Mesenchymal stem cell (in vitro differentiated cells and primary cell): ENCODE results near the gene SMIM32.

Experiments
- DNase-seq: peaks from one replicate; pipeline ENCODE4 v3.0.0-alpha.2; 2013
- H2AFZ ChIP-seq: one replicate; pipeline ENCODE4 v1.6.1; 2013; ENCODE audit warnings: low read depth, mild to moderate bottlenecking, control low read depth, inconsistent platforms, low read length, moderate library complexity
- H2AK5ac ChIP-seq: 2 replicates; pipeline ENCODE4 v1.6.1; 2013; ENCODE audit warnings: low read length, moderate library complexity, mild to moderate bottlenecking, inconsistent platforms; ENCODE audit not compliant: severe bottlenecking
- H2BK120ac ChIP-seq: one replicate; pipeline ENCODE4 v1.6.1; 2013; ENCODE audit warnings: low read depth, mild to moderate bottlenecking, inconsistent platforms, low read length, moderate library complexity
- H2BK12ac ChIP-seq, 2 experiments: one replicate each; pipeline ENCODE4 v1.6.1; 2013; ENCODE audit warnings: inconsistent platforms in 2 of 2, low read length in 2 of 2, mild to moderate bottlenecking in 2 of 2, moderate library complexity in 2 of 2, control low read depth in 1 of 2
- H2BK15ac ChIP-seq: one replicate; pipeline ENCODE4 v1.6.1; 2013; ENCODE audit warnings: mild to moderate bottlenecking, low read depth, inconsistent platforms; ENCODE audit not compliant: poor library complexity, severe bottlenecking
- H2BK5ac ChIP-seq: 2 replicates; pipeline ENCODE4 v1.6.1; 2013; ENCODE audit warnings: low read depth, mild to moderate bottlenecking, low read length, control low read depth, inconsistent platforms; ENCODE audit not compliant: poor library complexity, severe bottlenecking
- H3K14ac ChIP-seq, 2 experiments: one replicate each; pipeline ENCODE4 v1.6.1; 2013; ENCODE audit warnings: inconsistent platforms in 2 of 2, low read length in 2 of 2, control low read depth in 1 of 2, mild to moderate bottlenecking in 1 of 2, moderate library complexity in 1 of 2
- H3K18ac ChIP-seq, 2 experiments: one replicate each; pipeline ENCODE4 v1.6.1; 2013; ENCODE audit warnings: inconsistent platforms in 2 of 2, low read length in 2 of 2, control low read depth in 1 of 2, low read depth in 1 of 2, mild to moderate bottlenecking in 1 of 2
- H3K23ac ChIP-seq, 2 experiments: one replicate each; pipeline ENCODE4 v1.6.1; 2013; ENCODE audit warnings: inconsistent platforms in 2 of 2, low read length in 2 of 2, mild to moderate bottlenecking in 2 of 2, moderate library complexity in 2 of 2, control low read depth in 1 of 2
- H3K27ac ChIP-seq: 2 replicates; pipeline ENCODE4 v1.5.1; 2013; ENCODE audit warnings: mild to moderate bottlenecking, moderate library complexity, low read length, control low read depth, inconsistent platforms; ENCODE audit not compliant: poor library complexity, severe bottlenecking
- H3K27me3 ChIP-seq, 2 experiments: 2 replicates each; pipeline versions ENCODE4 v1.6.1 to v1.7.0; 2013; ENCODE audit warnings: low read length in 2 of 2, mild to moderate bottlenecking in 2 of 2, moderate library complexity in 2 of 2, control low read depth in 1 of 2, inconsistent platforms in 1 of 2; ENCODE audit not compliant: control insufficient read depth in 1 of 2, insufficient read depth in 1 of 2
- H3K36me3 ChIP-seq, 2 experiments: 2 replicates each; pipeline versions ENCODE4 v1.6.1 to v1.7.0; 2013; ENCODE audit warnings: low read length in 2 of 2, control low read depth in 1 of 2, inconsistent platforms in 1 of 2, low read depth in 1 of 2, mild to moderate bottlenecking in 1 of 2; ENCODE audit not compliant: insufficient read depth in 2 of 2, control insufficient read depth in 1 of 2
- H3K4ac ChIP-seq, 2 experiments: one replicate each; pipeline ENCODE4 v1.6.1; 2013; ENCODE audit warnings: inconsistent platforms in 2 of 2, low read length in 2 of 2, mild to moderate bottlenecking in 2 of 2, moderate library complexity in 2 of 2, control low read depth in 1 of 2, low read depth in 1 of 2
- H3K4me1 ChIP-seq: 2 replicates; pipeline ENCODE4 v1.6.1; 2013; ENCODE audit warnings: low read depth, low read length, control low read depth; ENCODE audit not compliant: control insufficient read depth, insufficient read depth
- H3K4me2 ChIP-seq: 2 replicates; pipeline ENCODE4 v1.6.1; 2013; ENCODE audit warnings: low read length, mild to moderate bottlenecking, inconsistent platforms; ENCODE audit not compliant: poor library complexity, severe bottlenecking
- H3K4me3 ChIP-seq, 2 experiments: 2 replicates each; pipeline versions ENCODE4 v1.5.1 to v1.7.0; 2013; ENCODE audit warnings: low read length in 2 of 2, mild to moderate bottlenecking in 2 of 2, control low read depth in 1 of 2, low read depth in 1 of 2; ENCODE audit not compliant: insufficient read depth in 1 of 2
- H3K79me1 ChIP-seq: replicated peaks from 2 replicates; pipeline ENCODE4 v1.6.1; 2013; ENCODE audit warnings: mild to moderate bottlenecking, control low read depth, low read length, inconsistent platforms; ENCODE audit not compliant: poor library complexity, severe bottlenecking
- H3K9ac ChIP-seq: 2 replicates; pipeline ENCODE4 v1.7.0; 2013; ENCODE audit warnings: mild to moderate bottlenecking, low read length, moderate library complexity
- H3K9me3 ChIP-seq: 2 replicates; pipeline ENCODE4 v1.7.0; 2013; ENCODE audit warnings: mild to moderate bottlenecking, low read length; ENCODE audit not compliant: control insufficient read depth
- H4K8ac ChIP-seq: one replicate; pipeline ENCODE4 v1.6.1; 2013; ENCODE audit warnings: inconsistent platforms, mild to moderate bottlenecking, low read length, moderate library complexity
- H4K91ac ChIP-seq: one replicate; pipeline ENCODE4 v1.6.1; 2013; ENCODE audit warnings: mild to moderate bottlenecking, low read length, inconsistent platforms
- WGBS: methylation state at CpG from one replicate; pipeline ENCODE4 v1.1.7; 2013; ENCODE audit warnings: mixed read lengths; 5-methylcytosine and 5-hydroxymethylcytosine counted together

SMIM32 gene

GRCh38 chr5:136155078-136155477 lies 37.9 kb downstream of the SMIM32 start:
- no peak overlapping the region for H3K27ac ChIP-seq
- no peak overlapping the region for H2BK120ac ChIP-seq
- H3K4ac ChIP-seq = no peak overlapping the region
- WGBS = 97% methylated on average over 1 of the region's 2 CpGs
- peaks cover 15% of the 10 kb centered on the region for H3K79me1 ChIP-seq
- H3K18ac ChIP-seq = no peak overlapping the region
- H2BK5ac ChIP-seq = no peak overlapping the region
- H3K4me3 ChIP-seq = no peak overlapping the region
- DNase-seq = no peak
- no peak overlapping the region for H2AFZ ChIP-seq
- no peaks in the 10 kb centered on the region for H3K27me3 ChIP-seq
- no peak overlapping the region for H3K9ac ChIP-seq
- peaks cover 8 to 66% of the 10 kb centered on the region in 2 experiments for H3K36me3 ChIP-seq
- H2BK12ac ChIP-seq = no peak overlapping the region
- no peaks in the 10 kb centered on the region for H3K9me3 ChIP-seq
- no peak overlapping the region for H2AK5ac ChIP-seq
- no peak overlapping the region for H3K14ac ChIP-seq
- H4K8ac ChIP-seq = no peak overlapping the region
- no peak overlapping the region for H4K91ac ChIP-seq
- H2BK15ac ChIP-seq = no peak overlapping the region
- no peaks in the 10 kb centered on the region for H3K4me1 ChIP-seq
- H3K4me2 ChIP-seq = no peak overlapping the region
- no peak overlapping the region for H3K23ac ChIP-seq

- no peak overlapping the region for H2AK5ac ChIP-seq
- H2BK15ac ChIP-seq = no peak overlapping the region
- 97% methylated on average over 10 of the region's 11 CpGs for WGBS
- no peak overlapping the region for H2AFZ ChIP-seq
- H4K8ac ChIP-seq = no peak overlapping the region
- no peak overlapping the region for H2BK5ac ChIP-seq
- H2BK120ac ChIP-seq = no peak overlapping the region
- no peaks in the 10 kb centered on the region for H3K9me3 ChIP-seq
- peaks cover 8 to 67% of the 10 kb centered on the region in 2 experiments for H3K36me3 ChIP-seq
- H3K4me1 ChIP-seq = no peaks in the 10 kb centered on the region
- no peak overlapping the region for H3K4me3 ChIP-seq
- no peak overlapping the region for H3K18ac ChIP-seq
- no peak overlapping the region for H3K14ac ChIP-seq
- no peak overlapping the region for H3K4ac ChIP-seq
- H3K79me1 ChIP-seq = peaks cover 15% of the 10 kb centered on the region
- no peak for DNase-seq
- H2BK12ac ChIP-seq = no peak overlapping the region
- no peak overlapping the region for H3K23ac ChIP-seq
- H3K27me3 ChIP-seq = no peaks in the 10 kb centered on the region
- H3K9ac ChIP-seq = no peak overlapping the region
- no peak overlapping the region for H3K4me2 ChIP-seq
- no peak overlapping the region for H3K27ac ChIP-seq
- no peak overlapping the region for H4K91ac ChIP-seq
Observed at GRCh38 chr5:136153581-136154236, 39.3 kb downstream of the SMIM32 start.

- no peak overlapping the region for H2BK15ac ChIP-seq
- no peak overlapping the region for H2BK120ac ChIP-seq
- H3K36me3 ChIP-seq = peaks cover 5 to 33% of the 10 kb centered on the region in 2 experiments
- no peak overlapping the region for H3K4me3 ChIP-seq
- no peak for DNase-seq
- no peak overlapping the region for H2BK12ac ChIP-seq
- H3K18ac ChIP-seq = no peak overlapping the region
- no peak overlapping the region for H2AFZ ChIP-seq
- H4K91ac ChIP-seq = no peak overlapping the region
- H2AK5ac ChIP-seq = no peak overlapping the region
- no peaks in the 10 kb centered on the region for H3K27me3 ChIP-seq
- H3K9ac ChIP-seq = no peak overlapping the region
- no peak overlapping the region for H4K8ac ChIP-seq
- no peak overlapping the region for H3K14ac ChIP-seq
- no peaks in the 10 kb centered on the region for H3K9me3 ChIP-seq
- no peak overlapping the region for H3K23ac ChIP-seq
- H3K4me1 ChIP-seq = no peaks in the 10 kb centered on the region
- no CpG with 5 or more reads among the region's 1 CpG for WGBS
- no peak overlapping the region for H3K4me2 ChIP-seq
- peaks cover 7% of the 10 kb centered on the region for H3K79me1 ChIP-seq
- no peak overlapping the region for H2BK5ac ChIP-seq
- H3K4ac ChIP-seq = no peak overlapping the region
- no peak overlapping the region for H3K27ac ChIP-seq
Observed at GRCh38 chr5:136149891-136150290, 43.1 kb downstream of the SMIM32 start.

- Histone ChIP-seq H3K4me3 (no peak overlapping the region), H2AK5ac (no peak overlapping the region)
Observed at GRCh38 chr5:136147632-136148031, 45.3 kb downstream of the SMIM32 start.

More at GRCh38 chr5:136147632-136148031, 45.3 kb downstream of the SMIM32 start:
- no peak overlapping the region for H3K23ac ChIP-seq
- no peak overlapping the region for H2BK5ac ChIP-seq
- H3K36me3 ChIP-seq = peaks cover 0 to 13% of the 10 kb centered on the region in 2 experiments
- no peak overlapping the region for H2BK15ac ChIP-seq
- H3K4me1 ChIP-seq = no peaks in the 10 kb centered on the region
- no peak for DNase-seq
- H3K4ac ChIP-seq = no peak overlapping the region
- H3K27me3 ChIP-seq = no peaks in the 10 kb centered on the region
- no peak overlapping the region for H3K4me2 ChIP-seq
- H4K8ac ChIP-seq = no peak overlapping the region
- peaks cover 2% of the 10 kb centered on the region for H3K79me1 ChIP-seq
- no peak overlapping the region for H4K91ac ChIP-seq
- H2AFZ ChIP-seq = no peak overlapping the region
- no peak overlapping the region for H3K9ac ChIP-seq
- no peak overlapping the region for H2BK12ac ChIP-seq
- no peak overlapping the region for H3K18ac ChIP-seq
- H3K27ac ChIP-seq = no peak overlapping the region
- no peak overlapping the region for H3K14ac ChIP-seq
- no peak overlapping the region for H2BK120ac ChIP-seq
- no peaks in the 10 kb centered on the region for H3K9me3 ChIP-seq
